GM21737 (cell line): ENCODE results near the gene PKHD1.
"Not testable (repeated sequence)": the region's sequence is repeated elsewhere in the genome, so short reads cannot be mapped to it uniquely, and the experiment has no call there.

Experiments used
- ATAC-seq: cut with Tn5 transposase; IDR thresholded peaks from one replicate; pipeline ENCODE4 v1.9.1; 2021; ENCODE audit warnings: mild to moderate bottlenecking, moderate library complexity; ENCODE audit not compliant: unreplicated experiment

Gene PKHD1

GRCh38 chr6:51868591-51869355 is 218.6 kb downstream of the PKHD1 start:
- no peak for ATAC-seq

- ATAC-seq, result no peak
Measured at GRCh38 chr6:51866867-51867266, 220.5 kb downstream of the PKHD1 start.

GRCh38 chr6:51865996-51866395 is 221.4 kb downstream of the PKHD1 start:
- ATAC-seq, result no peak

- no peak for ATAC-seq
Measured at GRCh38 chr6:51865176-51865575, 222.2 kb downstream of the PKHD1 start.

- no peak for ATAC-seq
Measured at GRCh38 chr6:51857134-51857533, 230.3 kb downstream of the PKHD1 start.

GRCh38 chr6:51856508-51856907 is 230.9 kb downstream of the PKHD1 start:
- ATAC-seq, result no peak

GRCh38 chr6:51855310-51856082 is 231.9 kb downstream of the PKHD1 start:
- no peak for ATAC-seq

- ATAC-seq, result no peak
Measured at GRCh38 chr6:51854876-51855275, 232.5 kb downstream of the PKHD1 start.

- ATAC-seq, result no peak
Measured at GRCh38 chr6:51854347-51854746, 233.1 kb downstream of the PKHD1 start.

GRCh38 chr6:51853109-51853508 is 234.3 kb downstream of the PKHD1 start:
- ATAC-seq, result not testable (repeated sequence)

GRCh38 chr6:51846531-51846930 is 240.9 kb downstream of the PKHD1 start:
- no peak for ATAC-seq

- no peak for ATAC-seq
Measured at GRCh38 chr6:51844336-51844735, 243.1 kb downstream of the PKHD1 start.

GRCh38 chr6:51843456-51844056 is 243.9 kb downstream of the PKHD1 start:
- ATAC-seq, result no peak

GRCh38 chr6:51842804-51843378 is 244.5 kb downstream of the PKHD1 start:
- ATAC-seq, result no peak

GRCh38 chr6:51842061-51842803 is 245.2 kb downstream of the PKHD1 start:
- ATAC-seq, result no peak

- ATAC-seq, result no peak
Measured at GRCh38 chr6:51841626-51842025, 245.8 kb downstream of the PKHD1 start.

GRCh38 chr6:51839726-51840374 is 247.6 kb downstream of the PKHD1 start:
- no peak for ATAC-seq

- no peak for ATAC-seq
Measured at GRCh38 chr6:51830666-51831065, 256.7 kb downstream of the PKHD1 start.

- no peak for ATAC-seq
Measured at GRCh38 chr6:51827580-51827979, 259.8 kb downstream of the PKHD1 start.

GRCh38 chr6:51824940-51825339 is 262.5 kb downstream of the PKHD1 start:
- no peak for ATAC-seq
